WTC11 (cell line): ENCODE measurements around the gene MYLK3. TPM values are rescaled to one million over a fixed set of nuclear protein-coding genes. Genes with fewer than 3 reads are reported as not detected.

Experiments
- ATAC-seq: fragments of 200-7000 bp; cut with Tn5 transposase; 2 replicates; pipeline ENCODE4 v1.10.0; 2021; ENCODE audit warnings: mild to moderate bottlenecking, moderate library complexity
- CTCF ChIA-PET: fragments of 300-600 bp; sonication (Branson Sonifier 250); formaldehyde crosslinking; loops from one replicate; lab custom pipeline; 2021; ENCODE audit warnings: antibody characterized with exemption; lab: Charles Lee
- POLR2A ChIA-PET: fragments of 350-600 bp; sonication (Branson Sonifier 250); formaldehyde crosslinking; loops from one replicate; lab custom pipeline; 2021; ENCODE audit warnings: antibody characterized with exemption; lab: Charles Lee
- DNase-seq: peaks from one replicate; pipeline ENCODE4 v3.0.0; 2021; ENCODE audit warnings: low spot score
- H3K27ac Mint-ChIP-seq: 2 replicates; pipeline ENCODE4 v1.8.0; 2021; ENCODE audit warnings: mixed read lengths
- H3K27me3 Mint-ChIP-seq: 2 replicates; pipeline ENCODE4 v1.8.0; 2021; ENCODE audit warnings: low read depth, mild to moderate bottlenecking, moderate library complexity, mixed read lengths
- H3K36me3 Mint-ChIP-seq: 2 replicates; pipeline ENCODE4 v1.8.0; 2021; ENCODE audit warnings: mixed read lengths
- H3K4me1 Mint-ChIP-seq: 2 replicates; pipeline ENCODE4 v1.8.0; 2022; ENCODE audit warnings: mixed read lengths
- H3K4me3 Mint-ChIP-seq: 2 replicates; pipeline ENCODE4 v1.8.0; 2021; ENCODE audit warnings: mild to moderate bottlenecking, moderate library complexity, mixed read lengths
- H3K9me3 Mint-ChIP-seq: 2 replicates; pipeline ENCODE4 v1.8.0; 2021; ENCODE audit warnings: mixed read lengths
- FOXJ3 ChIP-seq: sonication (generic); formaldehyde crosslinking; IDR thresholded peaks from 2 replicates; pipeline ENCODE4 v1.9.0; 2021; ENCODE audit warnings: missing genetic modification reagents, mild to moderate bottlenecking, borderline replicate concordance
- GTF2I ChIP-seq: fragments of 250-450 bp; sonication (Bioruptor Pico); conservative IDR thresholded peaks from 2 replicates; pipeline ENCODE4 v1.4.0; 2021; ENCODE audit warnings: mild to moderate bottlenecking
- HMGA2 ChIP-seq: fragments of 250-450 bp; sonication (Bioruptor Pico); IDR thresholded peaks from 2 replicates; pipeline ENCODE4 v1.4.0; 2021; ENCODE audit warnings: mild to moderate bottlenecking, moderate library complexity
- KAT7 ChIP-seq: sonication (generic); formaldehyde crosslinking; IDR thresholded peaks from 2 replicates; pipeline ENCODE4 v1.8.1; 2023; ENCODE audit warnings: missing genetic modification reagents, mild to moderate bottlenecking, borderline replicate concordance
- MXD4 ChIP-seq: fragments of 250-450 bp; sonication (Bioruptor Pico); IDR thresholded peaks from 2 replicates; pipeline ENCODE4 v1.8.0; 2021; ENCODE audit warnings: mild to moderate bottlenecking, moderate library complexity, borderline replicate concordance
- NFE2L1 ChIP-seq: sonication (generic); formaldehyde crosslinking; IDR thresholded peaks from 2 replicates; pipeline ENCODE4 v1.8.1; 2023; ENCODE audit warnings: missing genetic modification reagents
- NR3C1 ChIP-seq: sonication (generic); formaldehyde crosslinking; conservative IDR thresholded peaks from 2 replicates; pipeline ENCODE4 v1.8.1; 2023; ENCODE audit warnings: low read depth, mild to moderate bottlenecking, missing genetic modification reagents
- RELA ChIP-seq: sonication (generic); formaldehyde crosslinking; IDR thresholded peaks from 2 replicates; pipeline ENCODE4 v1.8.1; 2022; ENCODE audit warnings: missing genetic modification reagents, mild to moderate bottlenecking, borderline replicate concordance
- SP1 ChIP-seq: sonication (generic); formaldehyde crosslinking; conservative IDR thresholded peaks from 2 replicates; pipeline ENCODE4 v1.8.1; 2022; ENCODE audit warnings: missing genetic modification reagents
- ZNF263 ChIP-seq: sonication (generic); formaldehyde crosslinking; IDR thresholded peaks from 2 replicates; pipeline ENCODE4 v1.8.1; 2022; ENCODE audit warnings: low read depth, mild to moderate bottlenecking, moderate library complexity, missing genetic modification reagents
- ZNF671 ChIP-seq: fragments of 250-450 bp; sonication (Bioruptor Pico); IDR thresholded peaks from 2 replicates; pipeline ENCODE4 v1.8.0; 2021; ENCODE audit warnings: mild to moderate bottlenecking
- total RNA-seq: library from RNA; stranded (reverse); gene quantifications from 3 replicates; pipeline ENCODE4 v1.2.3, GENCODE V29; 2021
- TF ChIP-seq, protein P1 (sequence below): sonication (generic); formaldehyde crosslinking; IDR thresholded peaks from 2 replicates; pipeline ENCODE4 v1.8.0; 2022; ENCODE audit warnings: mild to moderate bottlenecking, missing genetic modification reagents
- TF ChIP-seq, protein P2 (sequence below): fragments of 250-450 bp; sonication (Bioruptor Pico); IDR thresholded peaks from 2 replicates; pipeline ENCODE4 v1.8.0; 2021; ENCODE audit warnings: mild to moderate bottlenecking
- TF ChIP-seq, protein P3 (sequence below): fragments of 250-450 bp; sonication (Bioruptor Pico); IDR thresholded peaks from 2 replicates; pipeline ENCODE4 v1.9.0; 2021; ENCODE audit warnings: mild to moderate bottlenecking, borderline replicate concordance
- TF ChIP-seq, protein P4 (sequence below): sonication (generic); formaldehyde crosslinking; IDR thresholded peaks from 2 replicates; pipeline ENCODE4 v1.8.1; 2023; ENCODE audit warnings: mild to moderate bottlenecking, missing genetic modification reagents, moderate library complexity
- TF ChIP-seq, protein P5 (sequence below): sonication (generic); formaldehyde crosslinking; IDR thresholded peaks from 2 replicates; pipeline ENCODE4 v1.8.0; 2022; ENCODE audit warnings: mild to moderate bottlenecking, missing genetic modification reagents
- TF ChIP-seq, protein P6 (sequence below): fragments of 250-450 bp; sonication (Bioruptor Pico); IDR thresholded peaks from 2 replicates; pipeline ENCODE4 v1.9.0; 2021; ENCODE audit warnings: moderate library complexity, mild to moderate bottlenecking, inconsistent platforms, borderline replicate concordance

MYLK3 gene
- total RNA-seq, 1 experiment from 2014 or later: 0.79 TPM

DNA sequence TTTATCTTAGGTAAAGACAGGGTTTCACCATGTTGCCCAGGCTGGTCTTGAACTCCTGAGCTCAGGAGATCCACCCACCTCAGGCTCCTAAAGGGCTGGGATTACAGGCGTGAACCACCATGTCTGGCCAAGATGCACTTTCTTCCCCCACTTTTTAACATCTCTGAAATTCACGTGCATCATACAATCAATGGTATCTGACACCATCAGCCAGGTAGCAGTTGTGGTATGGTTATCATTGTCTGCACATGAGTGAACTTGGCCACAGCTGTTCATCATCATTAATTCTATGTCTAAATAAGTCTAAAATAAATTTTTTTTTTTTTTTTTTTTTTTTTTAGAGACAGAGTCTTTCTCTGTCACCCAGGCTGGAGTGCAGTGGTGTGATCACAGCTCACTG, 34.2 kb upstream of the MYLK3 start:
- POLR2A ChIA-PET: interaction anchor here (0.6 kb wide), 1 partner anchor 35 kb away, joined by 3 read pairs; no protein-coding TSS in a partner anchor
- Mint-ChIP-seq H3K27ac (no peak overlapping the region), H3K4me1 (peaks cover 19% of the 10 kb centered on the region), H3K36me3 (peaks cover 13% of the 10 kb centered on the region), H3K9me3 (peaks cover 23% of the 10 kb centered on the region)
- ATAC-seq: no peak
- TF ChIP-seq SP1 (CRISPR knock-in tag): no peak
- TF ChIP-seq, all 79 proteins: peak for 0
- Mint-ChIP-seq H3K4me3 (no peak overlapping the region), H3K27me3 (no peaks in the 10 kb centered on the region)
- CTCF ChIA-PET: interaction anchor here (0.7 kb wide), 1 partner anchor 124 kb away, joined by 3 read pairs; no protein-coding TSS in a partner anchor
- no peak for DNase-seq

DNA sequence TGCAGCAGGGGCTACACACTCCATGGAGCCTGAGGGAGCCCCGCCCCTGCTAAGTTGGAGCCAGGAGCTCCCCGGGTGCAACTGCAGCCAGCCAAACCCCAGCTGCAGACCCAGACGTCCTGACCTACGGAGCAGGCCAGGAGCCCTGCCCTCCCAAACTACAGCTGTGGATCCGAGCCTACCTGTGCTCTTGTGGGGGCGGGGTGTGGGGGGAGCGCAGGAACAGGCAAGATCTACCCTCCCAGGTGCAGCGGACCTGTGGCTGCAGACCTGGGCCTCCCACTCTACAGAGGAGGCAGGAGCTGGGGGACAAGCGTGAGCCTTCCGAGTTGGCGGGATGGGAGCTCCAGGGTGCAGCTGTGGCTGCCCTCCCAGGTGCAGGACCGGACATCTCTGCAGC, 29.7 kb upstream of the MYLK3 start:
- H3K27ac Mint-ChIP-seq: no peak overlapping the region
- no peak overlapping the region for H3K4me3 Mint-ChIP-seq
- ChIA-PET POLR2A (no interaction called here), CTCF (interaction anchor here (1.3 to 1.4 kb wide), 2 partner anchors 24 to 129 kb away, joined by 5 read pairs; no protein-coding TSS in a partner anchor)
- peaks cover 9% of the 10 kb centered on the region for H3K9me3 Mint-ChIP-seq
- H3K4me1 Mint-ChIP-seq: no peaks in the 10 kb centered on the region
- H3K27me3 Mint-ChIP-seq: no peaks in the 10 kb centered on the region
- ATAC-seq (peak; percentile 28), DNase-seq (no peak)
- TF ChIP-seq, protein P1, sequence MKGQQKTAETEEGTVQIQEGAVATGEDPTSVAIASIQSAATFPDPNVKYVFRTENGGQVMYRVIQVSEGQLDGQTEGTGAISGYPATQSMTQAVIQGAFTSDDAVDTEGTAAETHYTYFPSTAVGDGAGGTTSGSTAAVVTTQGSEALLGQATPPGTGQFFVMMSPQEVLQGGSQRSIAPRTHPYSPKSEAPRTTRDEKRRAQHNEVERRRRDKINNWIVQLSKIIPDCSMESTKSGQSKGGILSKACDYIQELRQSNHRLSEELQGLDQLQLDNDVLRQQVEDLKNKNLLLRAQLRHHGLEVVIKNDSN (CRISPR knock-in tag): no peak
- TF ChIP-seq NR3C1 (no peak), HMGA2 (CRISPR knock-in tag) (no peak), RELA (CRISPR knock-in tag) (no peak), FOXJ3 (CRISPR knock-in tag) (no peak)
- TF ChIP-seq, protein P2, sequence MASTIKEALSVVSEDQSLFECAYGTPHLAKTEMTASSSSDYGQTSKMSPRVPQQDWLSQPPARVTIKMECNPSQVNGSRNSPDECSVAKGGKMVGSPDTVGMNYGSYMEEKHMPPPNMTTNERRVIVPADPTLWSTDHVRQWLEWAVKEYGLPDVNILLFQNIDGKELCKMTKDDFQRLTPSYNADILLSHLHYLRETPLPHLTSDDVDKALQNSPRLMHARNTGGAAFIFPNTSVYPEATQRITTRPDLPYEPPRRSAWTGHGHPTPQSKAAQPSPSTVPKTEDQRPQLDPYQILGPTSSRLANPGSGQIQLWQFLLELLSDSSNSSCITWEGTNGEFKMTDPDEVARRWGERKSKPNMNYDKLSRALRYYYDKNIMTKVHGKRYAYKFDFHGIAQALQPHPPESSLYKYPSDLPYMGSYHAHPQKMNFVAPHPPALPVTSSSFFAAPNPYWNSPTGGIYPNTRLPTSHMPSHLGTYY (CRISPR knock-in tag): no peak
- TF ChIP-seq, protein P3, sequence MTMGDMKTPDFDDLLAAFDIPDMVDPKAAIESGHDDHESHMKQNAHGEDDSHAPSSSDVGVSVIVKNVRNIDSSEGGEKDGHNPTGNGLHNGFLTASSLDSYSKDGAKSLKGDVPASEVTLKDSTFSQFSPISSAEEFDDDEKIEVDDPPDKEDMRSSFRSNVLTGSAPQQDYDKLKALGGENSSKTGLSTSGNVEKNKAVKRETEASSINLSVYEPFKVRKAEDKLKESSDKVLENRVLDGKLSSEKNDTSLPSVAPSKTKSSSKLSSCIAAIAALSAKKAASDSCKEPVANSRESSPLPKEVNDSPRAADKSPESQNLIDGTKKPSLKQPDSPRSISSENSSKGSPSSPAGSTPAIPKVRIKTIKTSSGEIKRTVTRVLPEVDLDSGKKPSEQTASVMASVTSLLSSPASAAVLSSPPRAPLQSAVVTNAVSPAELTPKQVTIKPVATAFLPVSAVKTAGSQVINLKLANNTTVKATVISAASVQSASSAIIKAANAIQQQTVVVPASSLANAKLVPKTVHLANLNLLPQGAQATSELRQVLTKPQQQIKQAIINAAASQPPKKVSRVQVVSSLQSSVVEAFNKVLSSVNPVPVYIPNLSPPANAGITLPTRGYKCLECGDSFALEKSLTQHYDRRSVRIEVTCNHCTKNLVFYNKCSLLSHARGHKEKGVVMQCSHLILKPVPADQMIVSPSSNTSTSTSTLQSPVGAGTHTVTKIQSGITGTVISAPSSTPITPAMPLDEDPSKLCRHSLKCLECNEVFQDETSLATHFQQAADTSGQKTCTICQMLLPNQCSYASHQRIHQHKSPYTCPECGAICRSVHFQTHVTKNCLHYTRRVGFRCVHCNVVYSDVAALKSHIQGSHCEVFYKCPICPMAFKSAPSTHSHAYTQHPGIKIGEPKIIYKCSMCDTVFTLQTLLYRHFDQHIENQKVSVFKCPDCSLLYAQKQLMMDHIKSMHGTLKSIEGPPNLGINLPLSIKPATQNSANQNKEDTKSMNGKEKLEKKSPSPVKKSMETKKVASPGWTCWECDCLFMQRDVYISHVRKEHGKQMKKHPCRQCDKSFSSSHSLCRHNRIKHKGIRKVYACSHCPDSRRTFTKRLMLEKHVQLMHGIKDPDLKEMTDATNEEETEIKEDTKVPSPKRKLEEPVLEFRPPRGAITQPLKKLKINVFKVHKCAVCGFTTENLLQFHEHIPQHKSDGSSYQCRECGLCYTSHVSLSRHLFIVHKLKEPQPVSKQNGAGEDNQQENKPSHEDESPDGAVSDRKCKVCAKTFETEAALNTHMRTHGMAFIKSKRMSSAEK (CRISPR knock-in tag): no peak
- TF ChIP-seq, protein P4, sequence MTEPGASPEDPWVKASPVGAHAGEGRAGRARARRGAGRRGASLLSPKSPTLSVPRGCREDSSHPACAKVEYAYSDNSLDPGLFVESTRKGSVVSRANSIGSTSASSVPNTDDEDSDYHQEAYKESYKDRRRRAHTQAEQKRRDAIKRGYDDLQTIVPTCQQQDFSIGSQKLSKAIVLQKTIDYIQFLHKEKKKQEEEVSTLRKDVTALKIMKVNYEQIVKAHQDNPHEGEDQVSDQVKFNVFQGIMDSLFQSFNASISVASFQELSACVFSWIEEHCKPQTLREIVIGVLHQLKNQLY (CRISPR knock-in tag): no peak
- TF ChIP-seq, protein P5, sequence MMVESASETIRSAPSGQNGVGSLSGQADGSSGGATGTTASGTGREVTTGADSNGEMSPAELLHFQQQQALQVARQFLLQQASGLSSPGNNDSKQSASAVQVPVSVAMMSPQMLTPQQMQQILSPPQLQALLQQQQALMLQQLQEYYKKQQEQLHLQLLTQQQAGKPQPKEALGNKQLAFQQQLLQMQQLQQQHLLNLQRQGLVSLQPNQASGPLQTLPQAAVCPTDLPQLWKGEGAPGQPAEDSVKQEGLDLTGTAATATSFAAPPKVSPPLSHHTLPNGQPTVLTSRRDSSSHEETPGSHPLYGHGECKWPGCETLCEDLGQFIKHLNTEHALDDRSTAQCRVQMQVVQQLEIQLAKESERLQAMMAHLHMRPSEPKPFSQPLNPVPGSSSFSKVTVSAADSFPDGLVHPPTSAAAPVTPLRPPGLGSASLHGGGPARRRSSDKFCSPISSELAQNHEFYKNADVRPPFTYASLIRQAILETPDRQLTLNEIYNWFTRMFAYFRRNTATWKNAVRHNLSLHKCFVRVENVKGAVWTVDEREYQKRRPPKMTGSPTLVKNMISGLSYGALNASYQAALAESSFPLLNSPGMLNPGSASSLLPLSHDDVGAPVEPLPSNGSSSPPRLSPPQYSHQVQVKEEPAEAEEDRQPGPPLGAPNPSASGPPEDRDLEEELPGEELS: no peak
- no peaks in the 10 kb centered on the region for H3K36me3 Mint-ChIP-seq

DNA sequence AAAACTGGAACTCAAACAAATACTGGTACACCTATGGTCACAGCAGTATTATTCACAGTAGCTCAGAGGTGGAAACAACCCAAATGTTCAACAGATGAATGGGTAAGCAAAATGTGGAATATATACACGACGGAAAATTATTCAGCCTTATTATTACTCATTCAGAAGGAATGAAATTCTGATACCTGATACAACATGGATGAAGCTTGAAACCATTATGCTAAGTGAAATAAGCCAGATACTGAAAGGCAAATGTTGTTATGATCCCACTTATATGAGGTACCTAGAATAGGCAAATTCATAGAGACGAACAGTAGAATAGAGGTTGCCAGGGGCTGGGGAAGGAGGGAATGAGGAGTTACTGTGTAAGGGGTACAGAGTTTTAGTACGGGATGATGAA, 27.1 kb upstream of the MYLK3 start:
- POLR2A ChIA-PET: no interaction called here
- ATAC-seq (no peak), DNase-seq (no peak)
- Mint-ChIP-seq H3K4me3 (no peak overlapping the region), H3K36me3 (no peaks in the 10 kb centered on the region), H3K4me1 (no peaks in the 10 kb centered on the region), H3K27ac (no peak overlapping the region; the same call in 1 of the 2 replicates), H3K27me3 (no peaks in the 10 kb centered on the region; the same call in 1 of the 2 replicates), H3K9me3 (peaks cover 9% of the 10 kb centered on the region)
- CTCF ChIA-PET: interaction anchor here (1.1 to 2.0 kb wide), 2 partner anchors 26 to 101 kb away, joined by 3 to 8 read pairs; no protein-coding TSS in a partner anchor
- TF ChIP-seq ZNF263 (CRISPR knock-in tag): no peak
- TF ChIP-seq SP1 (CRISPR knock-in tag): no peak
- TF ChIP-seq KAT7 (CRISPR knock-in tag): no peak
- TF ChIP-seq ZNF671 (CRISPR knock-in tag): no peak
- TF ChIP-seq, protein P6, sequence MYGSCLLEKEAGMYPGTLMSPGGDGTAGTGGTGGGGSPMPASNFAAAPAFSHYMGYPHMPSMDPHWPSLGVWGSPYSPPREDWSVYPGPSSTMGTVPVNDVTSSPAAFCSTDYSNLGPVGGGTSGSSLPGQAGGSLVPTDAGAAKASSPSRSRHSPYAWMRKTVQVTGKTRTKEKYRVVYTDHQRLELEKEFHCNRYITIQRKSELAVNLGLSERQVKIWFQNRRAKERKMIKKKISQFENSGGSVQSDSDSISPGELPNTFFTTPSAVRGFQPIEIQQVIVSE: no peak
- no peak for TF ChIP-seq MXD4 (CRISPR knock-in tag)
- TF ChIP-seq GTF2I (CRISPR knock-in tag): no peak
- TF ChIP-seq NFE2L1 (CRISPR knock-in tag): no peak
